HepG2 (cell line): Measurements from ENCODE around the gene UNC50. TPM values are rescaled to one million over a fixed set of nuclear protein-coding genes. Genes with fewer than 3 reads are reported as not detected.

Experiments
- AKAP8 ChIP-seq: sonication (generic); formaldehyde crosslinking; IDR thresholded peaks from 2 replicates; pipeline ENCODE4 v1.5.1; 2020; ENCODE audit warnings: mild to moderate bottlenecking, missing genetic modification reagents
- DPF2 ChIP-seq: sonication (generic); formaldehyde crosslinking; IDR thresholded peaks from 2 replicates; pipeline ENCODE4 v1.4.0; 2020; ENCODE audit warnings: mild to moderate bottlenecking, low read depth, missing genetic modification reagents, borderline replicate concordance
- ERF ChIP-seq: IDR thresholded peaks from 2 replicates; pipeline ENCODE4 v1.6.1; 2018; ENCODE audit warnings: missing biosample characterization, missing genetic modification reagents
- FOXP4 ChIP-seq: sonication (generic); formaldehyde crosslinking; IDR thresholded peaks from 2 replicates; pipeline ENCODE4 v1.4.0; 2020; ENCODE audit warnings: missing genetic modification reagents
- GPN1 ChIP-seq: sonication (generic); formaldehyde crosslinking; IDR thresholded peaks from 2 replicates; pipeline ENCODE4 v1.5.1; 2020; ENCODE audit warnings: missing genetic modification reagents, borderline replicate concordance
- IKZF5 ChIP-seq: IDR thresholded peaks from 2 replicates; pipeline ENCODE4 v1.6.1; 2018; ENCODE audit warnings: missing genetic modification reagents, mild to moderate bottlenecking, missing compliant biosample characterization
- KIAA2018 ChIP-seq: sonication (generic); formaldehyde crosslinking; IDR thresholded peaks from 2 replicates; pipeline ENCODE4 v1.5.0; 2020; ENCODE audit warnings: mild to moderate bottlenecking, missing genetic modification reagents, borderline replicate concordance
- MAX ChIP-seq: IDR thresholded peaks from 2 replicates; pipeline ENCODE4 v1.6.1; 2012; ENCODE audit warnings: inconsistent platforms
- ZFP90 ChIP-seq: sonication (generic); formaldehyde crosslinking; IDR thresholded peaks from 2 replicates; pipeline ENCODE4 v1.8.0; 2022; ENCODE audit warnings: missing genetic modification reagents, mild to moderate bottlenecking, inconsistent platforms, borderline replicate concordance
- ZMAT3 ChIP-seq: sonication (generic); formaldehyde crosslinking; conservative IDR thresholded peaks from 2 replicates; pipeline ENCODE4 v1.7.0; 2021; ENCODE audit warnings: missing genetic modification reagents
- ZNF337 ChIP-seq: sonication (generic); formaldehyde crosslinking; IDR thresholded peaks from 2 replicates; pipeline ENCODE4 v1.5.1; 2020; ENCODE audit warnings: missing genetic modification reagents, low read depth, mild to moderate bottlenecking, borderline replicate concordance
- ZNF678 ChIP-seq: sonication (generic); formaldehyde crosslinking; IDR thresholded peaks from 2 replicates; pipeline ENCODE4 v1.4.0; 2020; ENCODE audit warnings: mild to moderate bottlenecking, missing genetic modification reagents
- ZNF770 ChIP-seq: sonication (generic); formaldehyde crosslinking; IDR thresholded peaks from 2 replicates; pipeline ENCODE4 v1.5.0; 2020; ENCODE audit warnings: mild to moderate bottlenecking, missing genetic modification reagents
- ZSCAN25 ChIP-seq: sonication (generic); formaldehyde crosslinking; IDR thresholded peaks from 2 replicates; pipeline ENCODE4 v1.8.0; 2022; ENCODE audit warnings: mild to moderate bottlenecking, missing genetic modification reagents
- polyA plus RNA-seq, 8 experiments: library from polyadenylated mRNA; depleted of rRNA in 3 of 8; stranded (reverse) in 7 of 8; unstranded in 1 of 8; fragments of >200 nt; fragmentation: Illumina TruSeq in 4 of 8; extraction: Trizol in 4 of 8; gene quantifications; 2 replicates each; pipeline versions ENCODE4 v1.2.1 to v1.2.3, GENCODE V29; 2011 to 2016; ENCODE audit warnings: low read depth in 4 of 8, missing spikeins in 1 of 8, mixed read lengths in 1 of 8; ENCODE audit not compliant: insufficient read depth in 1 of 8
- total RNA-seq, 5 experiments: library from RNA; depleted of rRNA; stranded (reverse); fragments of >200 nt; fragmentation: Illumina TruSeq; extraction: Trizol; gene quantifications; 2 replicates each; pipeline ENCODE4 v1.2.3, GENCODE V29; 2016; ENCODE audit warnings: low read depth in 1 of 5

Gene UNC50
- total and polyA plus RNA-seq, 2 of the 13 experiments (the other 11 are each of a cell fraction or from before 2014, with no cell fraction given): 92.6 to 95.6 TPM

GRCh38 chr2:98583816-98584618 is 24.4 kb upstream of the UNC50 start (continued):
- TF ChIP-seq KIAA2018 (no peak), ZSCAN25 (CRISPR knock-in tag) (peak; percentile 70; the same call in 1 of the 2 replicates), ZNF337 (CRISPR knock-in tag) (0 out of 2 replicates have a peak, but pooled peaks have one; percentile 71), MAX (peak; percentile 93), ZNF678 (CRISPR knock-in tag) (0 out of 2 replicates have a peak, but pooled peaks have one; percentile 6), AKAP8 (CRISPR knock-in tag) (no peak), IKZF5 (CRISPR knock-in tag) (peak; percentile 77), ZFP90 (0 out of 2 replicates have a peak, but pooled peaks have one; percentile 79), GPN1 (CRISPR knock-in tag) (no peak), ZMAT3 (CRISPR knock-in tag) (no peak), FOXP4 (CRISPR knock-in tag) (peak; percentile 69; the same call in 1 of the 2 replicates), ERF (CRISPR knock-in tag) (no peak), DPF2 (peak; percentile 64), ZNF770 (no peak)
